A172 (cell line): Measurements from ENCODE around the gene PRXL2A. TPM values are rescaled to one million over a fixed set of nuclear protein-coding genes. Genes with fewer than 3 reads are reported as not detected.
"Not testable (repeated sequence)": the region's sequence is repeated elsewhere in the genome, so short reads cannot be mapped to it uniquely, and the experiment has no call there.

ENCODE experiments used
- DNase-seq: peaks from one replicate; pipeline ENCODE4 v3.0.0-alpha.2; 2015; ENCODE audit warnings: low spot score
- total RNA-seq: library from RNA; depleted of rRNA; stranded (reverse); fragments of >200 nt; shearing (Covaris generic); gene quantifications from 2 replicates; pipeline ENCODE4 v1.2.3, GENCODE V29; 2014

Gene PRXL2A
- total RNA-seq, 1 experiment from 2014 or later: 31.4 TPM

DNA sequence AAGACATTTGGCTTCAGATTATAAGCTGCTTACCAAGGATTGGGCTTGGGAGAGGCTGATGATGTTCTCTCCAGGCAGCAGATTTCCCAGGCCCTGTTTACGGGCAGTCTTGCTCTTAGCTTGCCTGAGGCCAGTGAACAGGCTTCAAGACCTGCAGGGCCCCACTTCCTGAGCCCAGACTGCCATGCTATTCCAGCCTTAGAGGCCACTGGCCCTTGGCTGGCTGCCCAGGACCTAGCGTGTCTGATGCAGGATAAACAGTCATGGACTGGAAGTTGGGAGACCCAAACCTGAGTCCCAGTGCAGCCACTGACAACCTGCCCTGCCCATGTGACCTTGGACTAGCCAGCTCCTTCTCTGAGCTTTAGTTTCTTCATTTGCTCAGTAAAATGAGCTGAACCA lies 2.9 kb downstream of the PRXL2A start:
- no peak for DNase-seq

GRCh38 chr10:80411681-80412220 lies 3.4 kb downstream of the PRXL2A start:
- DNase-seq: no peak

DNA sequence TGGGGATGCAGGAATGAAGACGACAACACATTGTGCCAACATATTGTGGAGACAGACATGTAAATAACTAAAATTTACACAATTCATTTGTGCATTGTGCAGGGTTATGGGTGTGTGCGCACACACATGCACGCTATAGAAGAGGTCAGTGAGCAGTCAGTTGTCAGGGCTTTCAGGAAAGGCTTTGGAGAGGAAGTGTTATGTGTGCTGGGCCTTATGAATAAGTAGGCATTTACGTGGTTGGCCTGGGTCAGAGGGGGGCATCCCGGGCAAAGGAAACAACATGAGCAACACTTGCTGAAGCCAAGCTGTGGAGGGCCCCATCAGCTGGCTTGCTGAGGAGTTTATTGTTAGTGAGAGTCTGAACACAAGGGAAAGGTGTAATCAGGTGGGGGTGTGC lies 4.1 kb downstream of the PRXL2A start:
- no peak for DNase-seq

DNA sequence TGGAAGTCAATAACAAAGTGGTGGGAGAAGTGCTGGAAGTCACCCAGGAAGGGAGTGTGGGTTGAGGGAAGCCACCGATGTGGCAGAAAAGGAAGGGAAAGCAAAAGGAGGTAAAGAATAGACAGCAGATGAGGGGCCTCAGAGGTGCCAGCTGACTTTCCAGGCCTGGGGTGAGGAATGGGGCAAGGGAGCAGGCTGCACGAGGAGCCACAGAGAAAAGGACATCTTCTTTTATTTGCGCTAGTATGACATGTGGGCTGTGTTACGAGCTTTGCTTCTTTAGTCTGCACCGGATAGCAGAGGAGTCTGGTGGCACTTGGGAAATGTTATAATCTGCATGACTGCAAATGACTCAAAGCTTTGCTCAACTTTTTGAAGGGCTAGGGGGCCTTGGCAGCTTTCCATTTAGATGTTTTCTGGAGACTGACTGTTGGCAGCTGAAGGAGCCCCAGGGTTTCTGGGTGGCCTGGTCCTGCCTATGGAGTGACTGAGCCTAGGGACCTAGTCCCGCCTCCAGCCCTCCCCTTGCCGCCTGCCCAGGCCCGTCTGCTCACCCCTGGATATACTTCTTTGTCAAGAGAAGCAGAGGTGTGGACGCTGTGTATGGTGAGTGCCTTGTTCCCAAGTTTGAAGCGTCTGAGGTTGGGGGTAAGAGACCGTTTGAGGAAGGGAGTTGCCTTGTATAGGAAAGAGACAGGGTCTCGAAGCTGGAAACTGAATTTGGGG lies 5.1 kb downstream of the PRXL2A start:
- DNase-seq: no peak

- DNase-seq: no peak
These were observed 6.0 kb downstream of the PRXL2A start for GRCh38 chr10:80414142-80414895.

DNA sequence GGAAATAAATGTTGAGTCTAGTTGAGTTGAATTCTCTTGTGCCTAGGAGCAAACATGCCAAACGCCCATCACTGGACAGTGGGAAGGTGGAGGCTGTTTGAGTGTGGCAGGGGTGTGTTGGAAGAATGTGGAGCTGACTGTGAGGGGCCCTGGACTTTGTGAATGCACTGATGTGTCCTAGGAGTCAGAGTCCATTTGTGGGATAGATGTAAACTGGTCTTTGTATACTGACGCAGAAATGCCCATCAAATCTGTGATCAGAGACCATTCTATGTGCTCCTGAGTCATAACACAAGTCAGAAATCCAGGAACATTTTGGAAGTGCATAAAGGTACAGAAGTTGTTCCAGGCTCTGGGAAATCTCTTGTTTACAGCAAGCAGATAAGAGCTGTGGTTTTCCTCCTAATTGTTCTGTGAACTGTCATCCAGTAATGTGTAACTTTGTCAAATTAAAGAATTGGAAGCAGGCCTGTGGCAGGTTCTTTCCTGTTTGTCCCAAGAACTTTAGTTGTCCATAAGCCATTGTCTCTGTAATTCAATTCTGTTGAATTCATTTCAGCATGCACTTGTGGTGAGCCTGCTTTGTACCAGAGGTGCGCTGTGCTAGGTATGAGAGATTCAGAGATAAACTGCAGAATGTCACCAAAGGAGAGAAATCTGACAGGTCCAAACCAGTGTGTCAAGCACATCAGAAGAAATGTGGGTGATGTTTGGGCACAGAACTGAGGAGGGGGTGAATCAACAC lies 7.6 kb downstream of the PRXL2A start:
- no peak for DNase-seq

GRCh38 chr10:80416479-80417098 lies 8.2 kb downstream of the PRXL2A start:
- no peak for DNase-seq

- DNase-seq: not testable (repeated sequence)
These were observed 8.9 kb downstream of the PRXL2A start for GRCh38 chr10:80417256-80417655.

GRCh38 chr10:80421050-80421706 lies 12.8 kb downstream of the PRXL2A start:
- no peak for DNase-seq

DNA sequence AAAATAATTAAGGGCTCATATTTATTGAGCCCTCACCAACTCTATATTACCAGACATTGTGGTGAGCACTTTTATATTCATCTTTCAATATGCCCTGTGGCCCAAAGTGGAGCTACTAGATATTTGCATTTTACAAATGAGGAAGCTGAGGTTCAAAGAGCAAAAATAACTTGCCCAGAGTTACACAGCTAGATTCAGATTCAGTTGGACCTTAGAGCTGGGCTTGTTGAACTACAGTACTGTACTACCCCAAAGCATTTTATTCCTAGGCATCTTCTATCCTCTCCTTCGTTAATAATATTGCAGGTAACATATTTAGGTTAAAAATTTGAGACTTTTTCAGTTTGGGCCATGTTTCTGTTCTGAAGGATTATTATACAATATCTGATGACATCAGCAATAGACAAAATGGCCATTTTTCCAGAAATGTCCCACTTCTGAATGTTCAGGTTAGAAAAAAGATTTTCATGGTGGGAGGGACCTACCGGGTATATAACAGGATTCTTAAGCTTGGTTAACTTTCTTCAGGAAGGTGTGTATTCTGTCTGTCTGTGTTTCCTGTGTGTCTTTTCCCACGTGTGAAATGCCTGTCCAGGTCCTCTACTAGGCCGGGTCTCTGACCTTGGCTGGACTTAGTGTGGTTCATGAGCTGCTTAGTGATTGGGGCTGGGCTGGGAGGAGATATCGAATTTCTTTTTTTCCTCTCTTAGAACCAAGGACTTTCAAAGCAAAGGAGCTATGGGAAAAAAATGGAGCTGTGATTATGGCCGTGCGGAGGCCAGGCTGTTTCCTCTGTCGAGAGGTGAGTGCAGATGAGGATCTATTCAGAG lies 13.6 kb downstream of the PRXL2A start:
- DNase-seq: no peak

DNA sequence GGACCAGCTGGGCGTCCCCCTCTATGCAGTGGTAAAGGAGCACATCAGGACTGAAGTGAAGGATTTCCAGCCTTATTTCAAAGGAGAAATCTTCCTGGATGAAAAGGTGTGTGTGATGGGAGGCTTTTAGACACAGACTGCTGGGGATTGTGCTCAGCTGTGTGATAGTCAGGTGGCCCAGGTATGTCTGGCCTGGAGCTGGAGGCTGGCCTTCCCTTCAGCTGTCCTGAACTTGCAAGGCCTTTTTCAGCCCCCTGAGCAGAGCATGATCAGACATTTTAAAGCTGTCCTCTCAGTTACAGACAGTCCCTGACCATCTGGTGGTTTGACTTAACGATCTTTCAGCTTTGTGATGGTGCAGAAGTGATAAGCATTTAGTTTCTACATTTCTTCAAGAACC lies 17.6 kb downstream of the PRXL2A start:
- no peak for DNase-seq

GRCh38 chr10:80427541-80427940 lies 19.2 kb downstream of the PRXL2A start:
- DNase-seq: no peak

DNA sequence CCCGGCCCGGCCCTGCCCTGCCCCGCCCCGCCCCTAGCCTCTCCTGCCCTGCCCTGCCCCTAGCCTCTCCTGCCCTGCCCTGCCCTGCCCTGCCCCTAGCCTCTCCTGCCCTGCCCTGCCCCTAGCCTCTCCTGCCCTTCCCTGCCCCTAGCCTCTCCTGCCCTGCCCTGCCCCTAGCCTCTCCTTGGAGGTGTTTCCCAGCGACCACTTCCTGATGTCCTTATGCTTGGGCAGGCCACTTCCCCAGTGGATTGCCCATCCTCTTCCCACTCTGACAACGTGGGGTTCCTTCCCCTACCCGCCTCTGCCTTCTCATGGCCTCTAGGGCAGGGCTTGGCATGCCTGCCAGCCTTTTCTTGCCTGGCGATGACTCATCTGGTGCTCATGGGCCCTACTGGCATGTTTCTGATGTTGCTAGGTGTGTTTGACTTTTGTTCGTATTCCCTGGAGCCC lies 21.2 kb downstream of the PRXL2A start:
- peak; percentile 84 for DNase-seq

GRCh38 chr10:80433134-80433533 lies 24.8 kb downstream of the PRXL2A start:
- no peak for DNase-seq

GRCh38 chr10:80436446-80437098 lies 28.2 kb downstream of the PRXL2A start:
- no peak for DNase-seq

GRCh38 chr10:80437227-80437626 lies 28.9 kb downstream of the PRXL2A start:
- DNase-seq: no peak

DNA sequence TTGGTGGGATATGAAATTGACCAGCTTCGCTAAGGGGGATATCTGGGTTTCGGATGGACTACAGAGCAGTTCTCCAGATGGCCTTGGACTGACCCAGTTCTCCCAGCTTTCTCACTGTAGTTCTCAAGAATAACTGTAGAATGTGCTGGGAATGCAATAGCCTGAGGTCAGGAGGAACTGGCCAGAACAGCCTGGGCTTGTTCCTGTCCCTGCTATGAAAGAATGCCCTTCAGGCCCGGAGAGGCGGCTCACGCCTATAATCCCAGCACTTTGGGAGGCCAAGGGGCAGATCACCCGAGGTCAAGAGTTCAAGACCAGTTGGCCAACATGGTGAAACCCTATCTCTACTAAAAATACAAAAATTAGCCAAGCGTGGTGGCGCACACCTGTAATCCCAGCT lies 33.5 kb downstream of the PRXL2A start:
- no peak for DNase-seq

- no peak for DNase-seq
These were observed 34.5 kb downstream of the PRXL2A start for GRCh38 chr10:80442879-80443278.

DNA sequence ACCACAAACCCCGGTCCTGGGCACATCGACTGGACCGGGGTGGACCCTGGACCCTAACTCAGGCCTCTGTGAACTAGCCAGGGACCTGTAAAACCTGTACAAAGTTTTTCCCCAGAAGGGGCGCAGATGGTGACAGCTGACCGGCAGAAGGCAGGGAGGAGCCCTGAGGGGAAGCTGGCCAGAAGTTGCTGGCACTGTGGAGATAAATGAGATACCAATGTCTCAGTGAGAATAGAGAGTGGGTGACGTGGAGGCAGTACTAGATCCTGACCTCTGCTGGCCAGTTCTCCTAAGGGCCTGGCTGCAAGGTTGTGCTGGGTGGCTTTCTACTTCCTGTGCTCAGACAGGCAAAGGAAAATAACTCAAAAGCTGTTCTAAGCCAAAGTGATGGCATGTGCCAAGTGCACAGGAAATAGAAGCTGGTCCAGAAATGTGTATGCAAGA lies 35.2 kb downstream of the PRXL2A start:
- DNase-seq: peak; percentile 69

- DNase-seq: no peak
These were observed 35.8 kb downstream of the PRXL2A start for GRCh38 chr10:80444124-80444523.
